A673 (cell line): Measurements from ENCODE around the gene IFT122. TPM values are rescaled to one million over a fixed set of nuclear protein-coding genes. Genes with fewer than 3 reads are reported as not detected.

ENCODE experiments used
- BruUV-seq: library from RNA; stranded (reverse); fragments of 400-500 nt; replicated peaks from 2 replicates; lab custom pipeline; 2021; lab: Mats Ljungman, UMichigan
- CTCF ChIA-PET: fragments of 300-600 bp; sonication (Branson Sonifier 250); formaldehyde crosslinking; loops from one replicate; lab custom pipeline; 2022; ENCODE audit warnings: antibody characterized with exemption; lab: Charles Lee
- POLR2A ChIA-PET: fragments of 300-600 bp; sonication (Branson Sonifier 250); formaldehyde crosslinking; loops from one replicate; lab custom pipeline; 2022; ENCODE audit warnings: antibody characterized with exemption; ENCODE audit not compliant: low non-redundant PET; lab: Charles Lee
- DNase-seq: peaks from one replicate; pipeline ENCODE4 v3.0.0-alpha.2; 2015; ENCODE audit warnings: low spot score
- H3K27ac ChIP-seq: fragments of 200-600 bp; sonication (generic); 2 replicates; pipeline ENCODE4 v1.5.1; 2016; ENCODE audit warnings: mixed run types, low read depth, mild to moderate bottlenecking, mixed read lengths, antibody characterized with exemption, low read length; ENCODE audit not compliant: poor library complexity, severe bottlenecking
- H3K27me3 ChIP-seq: fragments of 200-600 bp; sonication (generic); replicated peaks from 2 replicates; pipeline ENCODE4 v1.6.1; 2017; ENCODE audit warnings: mixed run types, low read depth, mild to moderate bottlenecking, mixed read lengths, antibody characterized with exemption, low read length; ENCODE audit not compliant: insufficient read depth, poor library complexity
- H3K36me3 ChIP-seq: fragments of 200-600 bp; sonication (generic); 2 replicates; pipeline ENCODE4 v1.6.1; 2016; ENCODE audit warnings: mixed run types, mild to moderate bottlenecking, mixed read lengths, antibody characterized with exemption, low read length; ENCODE audit not compliant: insufficient read depth, poor library complexity, severe bottlenecking
- H3K4me1 ChIP-seq: fragments of 200-600 bp; sonication (generic); 2 replicates; pipeline ENCODE4 v1.6.1; 2017; ENCODE audit warnings: mixed run types, mild to moderate bottlenecking, mixed read lengths, antibody characterized with exemption, low read length; ENCODE audit not compliant: insufficient read depth, poor library complexity, severe bottlenecking
- H3K4me3 ChIP-seq: fragments of 200-600 bp; sonication (generic); 2 replicates; pipeline ENCODE4 v1.5.1; 2016; ENCODE audit warnings: low read depth, mixed run types, mild to moderate bottlenecking, mixed read lengths, low read length; ENCODE audit not compliant: poor library complexity, severe bottlenecking
- H3K9me3 ChIP-seq: fragments of 200-600 bp; sonication (generic); 2 replicates; pipeline ENCODE4 v1.6.1; 2016; ENCODE audit warnings: mixed run types, low read depth, mild to moderate bottlenecking, mixed read lengths, antibody characterized with exemption, low read length; ENCODE audit not compliant: poor library complexity, severe bottlenecking
- CTCF ChIP-seq: fragments of 300-800, 200-600 bp; sonication (generic); conservative IDR thresholded peaks from 2 replicates; pipeline ENCODE4 v1.5.1; 2017; ENCODE audit warnings: low read depth, mild to moderate bottlenecking, antibody characterized with exemption, low read length, moderate library complexity, mixed read lengths
- EZH2 ChIP-seq: fragments of 200-600 bp; sonication (generic); IDR thresholded peaks from 2 replicates; pipeline ENCODE4 v1.6.1; 2017; ENCODE audit warnings: borderline replicate concordance, low read depth, mild to moderate bottlenecking, mixed read lengths, antibody characterized with exemption, low read length; ENCODE audit not compliant: poor library complexity, severe bottlenecking
- intact Hi-C: fragments of 100-400 bp; cut with micrococcal nuclease; formaldehyde crosslinking; loops from one replicate; pipeline ENCODE4 v1.10.0; 2022; ENCODE audit not compliant: unreplicated experiment
- total RNA-seq: library from RNA; stranded (reverse); gene quantifications from 2 replicates; pipeline ENCODE4 v1.2.3, GENCODE V29; 2021

The IFT122 gene
- total RNA-seq, 1 experiment from 2014 or later = 48.2 TPM

- no peak overlapping the region for H3K4me3 ChIP-seq
- no peak for DNase-seq
- BruUV-seq = no TSS peak
- TF ChIP-seq EZH2 = no peak
- TF ChIP-seq CTCF = no peak
- POLR2A ChIA-PET = no interaction called here
- H3K4me1 ChIP-seq = peaks cover 8% of the 10 kb centered on the region
- H3K9me3 ChIP-seq = no peaks in the 10 kb centered on the region
- intact Hi-C loops = no loop called here
- H3K27me3 ChIP-seq = no peaks in the 10 kb centered on the region
- no peaks in the 10 kb centered on the region for H3K36me3 ChIP-seq
- CTCF ChIA-PET = no interaction called here
- H3K27ac ChIP-seq = no peak overlapping the region
Observed at GRCh38 chr3:129549805-129550204, 109.8 kb downstream of the IFT122 start.

DNA sequence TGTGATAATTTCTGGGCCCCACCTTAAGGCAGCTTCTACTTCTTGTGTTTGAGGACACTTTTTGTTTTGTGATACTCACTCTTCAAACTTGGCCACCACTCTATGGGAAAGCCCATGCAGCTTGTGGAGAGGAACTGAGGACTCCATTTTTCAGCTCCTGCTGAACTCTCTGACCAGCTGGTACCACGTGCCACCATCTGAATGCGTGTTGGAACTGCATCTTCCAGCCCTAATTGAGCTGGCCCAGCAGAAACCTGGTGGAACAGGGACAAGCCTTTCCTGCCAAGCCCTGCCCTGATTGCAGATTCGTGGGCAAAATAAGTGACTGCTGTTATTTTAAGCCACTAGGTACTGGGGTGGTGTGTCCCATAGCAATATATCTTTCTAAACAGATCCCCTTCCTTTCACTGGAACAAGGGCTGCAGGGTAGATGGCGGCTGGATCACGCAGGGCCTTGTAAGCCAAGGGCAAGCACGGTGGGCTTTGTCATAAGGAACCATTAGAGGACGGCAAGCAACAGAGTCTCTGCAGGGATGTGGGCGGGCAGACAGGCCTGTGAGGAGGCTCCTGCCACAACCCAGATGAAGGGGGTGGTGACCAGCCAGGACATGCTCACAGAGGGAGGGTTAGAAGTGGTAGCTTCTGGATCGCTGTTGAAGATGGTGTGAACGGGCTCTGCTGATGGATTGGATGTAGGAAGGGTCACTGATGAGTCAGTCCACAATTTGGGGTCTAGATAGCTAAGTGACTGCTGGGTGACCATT is 112.4 kb downstream of the IFT122 start:
- intact Hi-C loops = no loop called here
- peaks cover 8% of the 10 kb centered on the region for H3K4me1 ChIP-seq
- DNase-seq = no peak

GRCh38 chr3:129553171-129553570 is 113.1 kb downstream of the IFT122 start:
- H3K9me3 ChIP-seq = no peaks in the 10 kb centered on the region
- intact Hi-C loops = no loop called here
- H3K4me3 ChIP-seq = no peak overlapping the region
- H3K27me3 ChIP-seq = no peaks in the 10 kb centered on the region
- no peak for DNase-seq
- POLR2A ChIA-PET = no interaction called here
- CTCF ChIA-PET = no interaction called here
- no peak overlapping the region for H3K27ac ChIP-seq
- no TSS peak for BruUV-seq
- no peak for TF ChIP-seq CTCF
- no peaks in the 10 kb centered on the region for H3K36me3 ChIP-seq
- peaks cover 8% of the 10 kb centered on the region for H3K4me1 ChIP-seq

More for the DNA sequence above, 112.4 kb downstream of the IFT122 start:
- POLR2A ChIA-PET = no interaction called here
- no peak overlapping the region for H3K4me3 ChIP-seq
- CTCF ChIA-PET = no interaction called here
- no peaks in the 10 kb centered on the region for H3K9me3 ChIP-seq
- TF ChIP-seq EZH2 (no peak), CTCF (no peak)
- no peaks in the 10 kb centered on the region for H3K36me3 ChIP-seq
- no peaks in the 10 kb centered on the region for H3K27me3 ChIP-seq
- no peak overlapping the region for H3K27ac ChIP-seq
- BruUV-seq = no TSS peak
